ENCODE data around the gene LGALS4. TPM values are rescaled to one million over a fixed set of nuclear protein-coding genes. Genes with fewer than 3 reads are reported as not detected.
"Not testable (repeated sequence)": the region's sequence is repeated elsewhere in the genome, so short reads cannot be mapped to it uniquely, and the experiment has no call there.

LGALS4 gene
- total RNA-seq, 2 experiments from 2014 or later, result 0.81 to 0.93 TPM

DNA sequence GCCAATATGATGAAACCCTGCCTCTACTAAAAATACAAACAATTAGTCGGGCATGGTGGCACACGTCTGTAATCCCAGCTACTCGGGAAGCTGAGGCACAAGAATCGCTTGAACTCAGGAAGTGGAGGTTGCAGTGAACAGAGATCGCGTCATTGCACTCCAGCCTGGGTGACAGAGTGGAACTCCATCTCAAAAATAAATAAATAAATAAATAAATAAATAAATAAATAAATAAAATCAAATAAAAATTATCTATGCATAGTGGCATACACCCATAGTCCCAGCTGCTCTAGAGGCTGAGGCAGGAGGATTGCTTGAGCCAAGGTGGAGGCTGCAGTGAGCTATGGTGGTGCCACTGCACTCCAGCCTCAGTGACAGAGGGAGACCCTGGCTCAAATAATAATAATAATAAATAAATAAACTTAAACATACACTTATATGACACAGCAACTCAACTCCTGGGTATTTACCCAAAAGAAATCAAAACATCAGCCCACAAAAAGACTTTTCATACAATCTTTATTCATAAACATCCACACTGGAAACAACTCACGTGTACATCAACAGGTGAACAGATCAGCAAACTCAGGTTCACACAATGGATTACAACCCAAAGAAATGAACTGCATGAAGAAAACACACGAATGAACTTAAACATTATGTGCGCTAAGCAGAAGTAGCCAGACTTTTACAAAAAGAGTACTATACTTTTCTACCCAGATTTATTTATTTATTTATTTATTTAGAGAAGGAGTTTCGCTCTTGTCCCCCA is 46.3 kb downstream of the LGALS4 start:
- Mint-ChIP-seq H3K4me1 (peaks cover 12% of the 10 kb centered on the region), H3K27ac (no peak overlapping the region), H3K4me3 (no peak overlapping the region), H3K36me3 (ENCODE audit: low read depth) (no peaks in the 10 kb centered on the region), H3K9me3 (no peaks in the 10 kb centered on the region), H3K27me3 (peaks cover 2% of the 10 kb centered on the region)
- no peak for DNase-seq
- CTCF ChIA-PET, result no interaction called here
- POLR2A ChIA-PET, result no interaction called here

DNA sequence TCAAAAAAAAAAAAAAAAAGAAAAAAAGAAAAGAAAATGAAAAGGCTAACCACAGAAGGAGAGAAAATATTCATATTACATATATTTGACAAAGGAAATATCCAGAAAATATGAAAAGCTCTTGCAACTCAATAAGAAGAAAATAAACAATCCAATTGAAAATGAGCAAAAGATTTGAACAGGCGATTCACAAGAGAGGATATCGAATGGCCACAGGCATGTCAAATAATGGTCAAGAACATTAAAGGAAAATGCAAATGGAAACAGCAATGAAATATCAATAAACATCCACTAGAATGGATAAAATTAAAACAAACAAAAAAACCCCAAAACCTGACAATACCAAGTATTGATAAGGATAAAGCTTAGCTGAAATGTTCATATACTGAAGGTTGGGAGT is 47.5 kb downstream of the LGALS4 start:
- no peak for DNase-seq
- Mint-ChIP-seq H3K36me3 (ENCODE audit: low read depth) (no peaks in the 10 kb centered on the region), H3K9me3 (no peaks in the 10 kb centered on the region), H3K27ac (no peak overlapping the region), H3K27me3 (peaks cover 2% of the 10 kb centered on the region), H3K4me3 (no peak overlapping the region), H3K4me1 (peaks cover 12% of the 10 kb centered on the region)
- POLR2A ChIA-PET, result no interaction called here
- CTCF ChIA-PET, result interaction anchor here (0.7 kb wide), 3 partner anchors 24 to 569 kb away, joined by 3 to 4 read pairs (median 3); no protein-coding TSS in a partner anchor

DNA sequence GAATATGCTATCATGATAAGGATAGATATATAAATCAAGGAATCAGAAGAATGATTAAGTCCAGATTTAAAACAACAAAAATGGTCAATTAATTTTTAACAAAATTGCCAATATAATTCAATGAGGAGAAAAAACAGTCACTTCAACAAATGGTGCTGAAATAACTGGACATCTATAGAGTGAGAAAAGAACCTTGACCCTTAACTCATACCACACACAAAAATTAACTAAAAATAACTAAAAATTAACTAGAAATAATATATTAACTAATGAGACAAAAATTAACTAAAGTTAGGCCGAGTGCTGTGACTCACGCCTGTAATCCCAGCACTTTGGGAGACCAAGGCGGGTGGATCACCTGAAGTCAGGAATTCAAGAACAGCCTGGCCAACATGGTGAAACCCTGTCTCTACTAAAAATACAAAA is 48.9 kb downstream of the LGALS4 start:
- H3K27ac Mint-ChIP-seq, result no peak overlapping the region
- POLR2A ChIA-PET, result no interaction called here
- H3K4me3 Mint-ChIP-seq, result no peak overlapping the region
- no peak for DNase-seq
- H3K9me3 Mint-ChIP-seq, result no peaks in the 10 kb centered on the region
- H3K4me1 Mint-ChIP-seq, result peaks cover 2% of the 10 kb centered on the region
- H3K36me3 Mint-ChIP-seq (ENCODE audit: low read depth), result no peaks in the 10 kb centered on the region
- CTCF ChIA-PET, result interaction anchor here (0.5 kb wide), 1 partner anchor 185 kb away, joined by 3 read pairs; no protein-coding TSS in a partner anchor
- peaks cover 2% of the 10 kb centered on the region for H3K27me3 Mint-ChIP-seq

DNA sequence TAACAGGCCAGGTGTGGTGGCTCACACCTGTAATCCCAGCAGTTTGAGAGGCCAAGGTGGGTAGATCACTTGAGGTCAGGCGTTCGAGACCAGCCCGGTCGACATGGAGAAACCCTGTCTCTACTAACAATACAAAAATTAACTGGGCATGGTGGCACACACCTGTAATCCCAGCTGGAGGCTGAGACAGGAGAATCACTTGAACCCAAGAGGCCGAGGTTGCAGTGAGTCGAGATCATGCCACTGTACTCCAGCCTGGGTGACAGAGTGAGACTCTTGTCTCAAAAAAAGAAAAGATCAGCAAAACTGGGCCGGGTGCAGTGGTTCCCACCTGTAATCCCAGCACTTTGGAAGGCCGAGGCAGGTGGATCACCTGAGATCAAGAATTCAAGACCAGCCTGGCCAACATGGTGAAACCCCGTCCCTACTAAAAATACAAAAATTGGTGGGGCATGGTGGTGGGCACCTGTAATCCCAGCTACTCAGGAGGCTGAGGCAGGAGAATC is 50.8 kb downstream of the LGALS4 start:
- H3K4me3 Mint-ChIP-seq; H3K27me3 Mint-ChIP-seq; H3K4me1 Mint-ChIP-seq; H3K27ac Mint-ChIP-seq; DNase-seq; POLR2A ChIA-PET; H3K36me3 Mint-ChIP-seq (ENCODE audit: low read depth); H3K9me3 Mint-ChIP-seq: not testable (repeated sequence)
- CTCF ChIA-PET, result interaction anchor here (0.6 to 2.4 kb wide), 4 partner anchors 8 to 169 kb away, joined by 3 to 11 read pairs (median 5); partner anchors contain the start of genes MRPS12 and SARS2

DNA sequence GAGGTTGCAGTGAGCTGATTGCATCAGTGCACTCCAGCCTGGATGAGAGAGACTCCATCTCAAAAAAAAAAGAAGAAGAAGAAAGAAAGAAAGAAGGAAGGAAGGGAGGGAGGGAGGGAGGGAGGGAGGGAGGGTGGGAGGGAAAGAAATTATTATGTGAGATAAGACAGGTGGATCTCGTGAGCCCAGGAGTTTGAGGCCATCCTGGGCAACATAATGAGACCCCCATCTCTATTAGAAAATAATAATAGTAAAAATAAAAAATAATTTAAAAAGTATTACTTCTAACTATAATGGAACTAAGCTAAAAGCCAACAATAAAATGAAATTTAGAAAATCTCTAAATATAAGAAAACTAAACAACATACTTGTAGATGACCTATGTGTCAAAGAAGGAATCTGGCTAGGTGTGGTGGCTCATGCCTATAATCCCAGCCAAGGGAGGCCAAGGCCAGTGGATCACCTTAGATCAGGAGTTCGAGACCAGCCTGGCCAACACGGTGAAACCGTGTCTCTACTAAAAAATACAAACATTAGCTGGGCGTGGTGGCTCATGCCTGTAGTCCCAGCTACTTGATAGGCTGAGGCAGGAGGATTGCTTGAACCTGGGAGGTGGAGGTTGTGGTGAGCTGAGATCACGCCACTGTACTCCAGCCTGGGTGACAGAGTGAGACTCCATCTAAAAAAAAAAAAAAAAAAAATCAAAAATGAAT is 51.8 kb downstream of the LGALS4 start:
- POLR2A ChIA-PET; H3K27me3 Mint-ChIP-seq; H3K36me3 Mint-ChIP-seq (ENCODE audit: low read depth); H3K4me3 Mint-ChIP-seq; H3K4me1 Mint-ChIP-seq; DNase-seq; H3K9me3 Mint-ChIP-seq; H3K27ac Mint-ChIP-seq: not testable (repeated sequence)
- CTCF ChIA-PET, result interaction anchor here (0.6 to 2.4 kb wide), 6 partner anchors 9 to 685 kb away, joined by 3 to 11 read pairs (median 4); partner anchors contain the start of genes MRPS12 and SARS2

DNA sequence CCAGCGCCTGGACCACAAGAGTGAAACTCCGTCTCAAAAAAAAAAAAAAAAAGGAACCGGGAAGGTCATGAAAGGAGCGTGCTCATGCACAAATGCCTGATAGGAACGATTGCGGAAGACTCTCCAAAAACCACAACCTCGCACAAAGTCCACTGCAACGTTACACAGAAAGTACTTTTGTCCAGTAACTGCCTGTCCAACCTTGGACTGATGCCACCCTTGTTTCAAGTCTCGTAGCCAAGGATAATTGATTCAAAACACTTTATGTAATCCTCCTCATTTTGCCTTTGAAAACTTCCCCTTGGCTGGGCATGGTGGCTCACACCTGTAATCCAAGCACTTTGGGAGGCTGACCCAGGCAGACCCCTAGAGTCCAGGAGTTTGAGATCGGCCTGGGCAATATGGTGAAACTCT is 53.1 kb downstream of the LGALS4 start:
- no peaks in the 10 kb centered on the region for H3K4me1 Mint-ChIP-seq
- ChIA-PET CTCF (interaction anchor here (2.4 kb wide), 1 partner anchor 10 kb away, joined by 11 read pairs; no protein-coding TSS in a partner anchor), POLR2A (interaction anchor here (1.5 kb wide), 1 partner anchor 10 kb away, joined by 3 read pairs; no protein-coding TSS in a partner anchor)
- H3K4me3 Mint-ChIP-seq, result no peak overlapping the region
- H3K9me3 Mint-ChIP-seq, result no peaks in the 10 kb centered on the region
- DNase-seq, result no peak
- H3K27ac Mint-ChIP-seq, result no peak overlapping the region
- no peaks in the 10 kb centered on the region for H3K36me3 Mint-ChIP-seq (ENCODE audit: low read depth)
- peaks cover 2% of the 10 kb centered on the region for H3K27me3 Mint-ChIP-seq

DNA sequence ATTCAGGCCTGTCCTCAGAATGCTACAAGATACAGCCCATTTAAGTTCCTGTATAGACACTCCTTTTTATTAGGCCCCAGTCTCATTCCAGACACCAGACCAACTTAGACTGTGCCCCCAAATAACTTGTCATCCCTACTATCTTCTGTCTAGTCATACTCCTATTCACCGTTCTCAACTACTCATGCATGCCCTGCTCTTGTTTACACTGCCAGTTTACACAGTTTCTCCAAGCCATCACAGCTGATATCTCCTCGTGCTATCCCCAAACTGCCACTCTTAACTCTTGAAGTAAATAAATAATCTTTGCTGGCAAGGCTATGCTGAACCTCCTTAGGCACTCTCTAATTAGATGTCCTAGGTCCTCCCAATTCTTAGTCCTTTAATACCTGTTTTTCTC is 58.5 kb downstream of the LGALS4 start:
- H3K9me3 Mint-ChIP-seq; POLR2A ChIA-PET; H3K4me3 Mint-ChIP-seq; H3K36me3 Mint-ChIP-seq (ENCODE audit: low read depth); H3K27ac Mint-ChIP-seq; H3K4me1 Mint-ChIP-seq; DNase-seq: not testable (repeated sequence)
- H3K27me3 Mint-ChIP-seq, result peaks cover 12% of the 10 kb centered on the region
- CTCF ChIA-PET, result interaction anchor here (0.7 kb wide), 1 partner anchor 100 kb away, joined by 3 read pairs; no protein-coding TSS in a partner anchor

DNA sequence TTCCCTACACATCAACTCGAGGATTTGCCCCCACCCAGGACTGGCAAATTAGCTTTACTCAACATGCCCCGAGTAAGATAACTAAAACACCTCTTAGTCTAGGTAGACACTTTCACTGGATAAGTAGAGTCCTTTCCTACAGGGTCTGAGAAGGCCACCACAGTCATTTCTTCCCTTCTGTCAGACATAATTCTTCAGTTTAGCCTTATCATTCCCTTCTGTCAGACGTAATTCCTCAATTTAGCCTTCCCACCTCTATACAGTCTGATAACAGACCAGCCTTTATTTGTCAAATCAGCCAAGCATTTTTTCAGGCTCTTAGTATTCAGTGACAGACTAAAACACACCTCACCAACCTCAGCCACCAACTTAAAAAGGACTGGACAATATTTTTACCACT is 59.0 kb downstream of the LGALS4 start:
- H3K9me3 Mint-ChIP-seq; POLR2A ChIA-PET; H3K36me3 Mint-ChIP-seq (ENCODE audit: low read depth): not testable (repeated sequence)

More for the DNA sequence above, 59.0 kb downstream of the LGALS4 start:
- not testable (repeated sequence) for H3K4me1 Mint-ChIP-seq, H3K4me3 Mint-ChIP-seq, H3K27ac Mint-ChIP-seq, DNase-seq
- CTCF ChIA-PET, result interaction anchor here (0.7 kb wide), 1 partner anchor 100 kb away, joined by 3 read pairs; no protein-coding TSS in a partner anchor
- H3K27me3 Mint-ChIP-seq, result peaks cover 12% of the 10 kb centered on the region

Other genes with a start within 250 kb of the LGALS4 start
- 100 to 1,000 TPM; 374 to 383 TPM for gene MAP4K1, start 195.0 kb downstream of the LGALS4 start, total RNA-seq
- gene EIF3K, start 193.8 kb downstream of the LGALS4 start, total RNA-seq, result 100 to 1,000 TPM; 297 TPM
- gene ACTN4, start 165.3 kb downstream of the LGALS4 start, total RNA-seq, result 100 to 1,000 TPM; 532 to 534 TPM
- 10 to 100 TPM; 22.9 to 24.9 TPM for gene CAPN12, start 68.5 kb downstream of the LGALS4 start, total RNA-seq
- not detected for gene LGALS7, start 39.4 kb downstream of the LGALS4 start, total RNA-seq
- not detected for gene LGALS7B, start 23.7 kb downstream of the LGALS4 start, total RNA-seq
- 100 to 1,000 TPM; 188 to 195 TPM for gene ECH1, start 18.8 kb upstream of the LGALS4 start, total RNA-seq
- 100 to 1,000 TPM; 457 to 464 TPM for gene HNRNPL, start 37.0 kb upstream of the LGALS4 start, total RNA-seq
- gene RINL, start 65.3 kb upstream of the LGALS4 start, total RNA-seq, result 10 to 100 TPM; 79.9 to 82.2 TPM
- gene SIRT2, start 86.7 kb upstream of the LGALS4 start, total RNA-seq, result 10 to 100 TPM; 51.4 to 53.2 TPM
- gene NFKBIB, start 87.0 kb upstream of the LGALS4 start, total RNA-seq, result 10 to 100 TPM; 40.2 to 40.8 TPM
- under 1 TPM; 0.80 to 0.83 TPM for gene CCER2, start 99.2 kb upstream of the LGALS4 start, total RNA-seq
- gene SARS2, start 117.8 kb upstream of the LGALS4 start, total RNA-seq, result 10 to 100 TPM; 28.4 to 32.7 TPM
- 10 to 100 TPM; 44.6 to 48.5 TPM for gene MRPS12, start 118.0 kb upstream of the LGALS4 start, total RNA-seq
- gene FBXO17, start 162.8 kb upstream of the LGALS4 start, total RNA-seq, result under 1 TPM in 1 of 2 experiments, not detected in 1; 0.20 TPM
- gene FBXO27, start 219.6 kb upstream of the LGALS4 start, total RNA-seq, result under 1 TPM in 1 of 2 experiments, not detected in 1; 0.18 TPM

Measured in activated CD4-positive, alpha-beta memory T cell treated with anti-CD3 and anti-CD28 coated beads, Interleukin-2, amount 10 ng/mL, durations not matched to agents 7 days and 5 days (primary cell).